H1 (cell line): ENCODE data around the gene SNX25. TPM values are rescaled to one million over a fixed set of nuclear protein-coding genes. Genes with fewer than 3 reads are reported as not detected.

Source experiments
- KDM4A ChIP-seq: IDR thresholded peaks from one replicate; pipeline ENCODE4 v1.7.1; 2012; ENCODE audit warnings: low read depth, mild to moderate bottlenecking, moderate library complexity, low read length, inconsistent platforms; ENCODE audit not compliant: severe bottlenecking
- NRF1 ChIP-seq: IDR thresholded peaks from 2 replicates; pipeline ENCODE4 v1.6.1; 2011; ENCODE audit warnings: mild to moderate bottlenecking, low read depth, low read length, improper control_type of control experiment
- TAF1 ChIP-seq: IDR thresholded peaks from 2 replicates; pipeline ENCODE4 v1.6.1; 2011; ENCODE audit warnings: mild to moderate bottlenecking, low read depth, low read length
- polyA plus RNA-seq, 7 experiments: library from polyadenylated mRNA; depleted of rRNA in 3 of 7; stranded (reverse) in 5 of 7; unstranded in 2 of 7; fragments of >200 nt in 5 of 7; fragments of 200-250 nt in 2 of 7; gene quantifications; 1 replicate in 5 of 7; 2 replicates in 1 of 7; 4 replicates in 1 of 7; pipeline versions ENCODE4 v1.2.1 to v1.2.3, GENCODE V29; 2011 to 2013; ENCODE audit warnings: missing spikeins in 2 of 7, mixed read lengths in 2 of 7
- total RNA-seq: library from RNA; stranded (reverse); fragmentation: NEBNext Ultra II Directional; extraction: Animal tissue kit (Norgen Biotek cat#: 25700); gene quantifications from 2 replicates; pipeline ENCODE4 v1.2.1, GENCODE V29; 2021

Gene SNX25
- total and polyA plus RNA-seq, 2 of the 8 experiments (the other 6 are each of a cell fraction or from before 2014, with no cell fraction given): 5.4 to 19.9 TPM

DNA sequence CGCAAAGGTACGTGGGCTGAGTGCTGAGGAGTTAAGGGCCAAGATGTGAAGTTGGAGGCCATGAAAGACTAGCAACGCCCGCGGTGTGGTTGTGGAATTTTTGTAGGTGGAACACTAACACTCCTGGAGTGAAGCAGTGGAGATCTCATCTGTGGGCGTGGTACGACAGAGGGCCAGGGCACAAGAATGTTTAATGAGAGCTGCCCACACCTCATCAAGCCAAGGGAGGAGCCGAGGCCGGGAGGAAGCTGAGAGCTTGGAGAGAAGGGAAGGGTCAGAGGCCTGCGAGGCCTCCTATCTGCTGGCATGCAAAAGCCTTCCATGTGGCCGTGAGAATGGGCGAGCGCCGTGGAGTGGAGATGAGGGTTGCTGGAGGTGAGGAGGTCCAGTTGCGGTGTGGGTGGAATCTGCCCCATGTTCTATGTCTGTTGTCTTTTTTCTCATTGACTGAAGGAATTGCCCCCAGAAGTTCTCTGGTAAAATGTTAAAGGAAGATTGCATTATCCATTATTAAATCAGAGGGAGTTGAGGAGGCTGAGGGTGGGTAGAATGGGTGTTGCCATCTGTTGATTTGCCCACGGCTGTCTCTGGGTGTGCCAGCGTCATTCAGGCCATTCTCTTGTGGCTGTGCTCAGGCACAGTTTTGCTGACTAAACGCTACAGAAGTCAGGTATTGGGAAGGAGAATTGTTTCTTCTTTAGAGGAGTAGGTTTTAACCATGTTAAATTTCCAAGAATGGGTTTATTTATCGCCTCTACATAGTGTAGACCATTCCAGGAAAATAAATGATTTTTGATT lies 19.8 kb downstream of the SNX25 start (continued):
- TF ChIP-seq KDM4A (no peak), NRF1 (no peak), TAF1 (no peak)
